ENCODE data around the gene AHCYL1.

AHCYL1 gene

DNA sequence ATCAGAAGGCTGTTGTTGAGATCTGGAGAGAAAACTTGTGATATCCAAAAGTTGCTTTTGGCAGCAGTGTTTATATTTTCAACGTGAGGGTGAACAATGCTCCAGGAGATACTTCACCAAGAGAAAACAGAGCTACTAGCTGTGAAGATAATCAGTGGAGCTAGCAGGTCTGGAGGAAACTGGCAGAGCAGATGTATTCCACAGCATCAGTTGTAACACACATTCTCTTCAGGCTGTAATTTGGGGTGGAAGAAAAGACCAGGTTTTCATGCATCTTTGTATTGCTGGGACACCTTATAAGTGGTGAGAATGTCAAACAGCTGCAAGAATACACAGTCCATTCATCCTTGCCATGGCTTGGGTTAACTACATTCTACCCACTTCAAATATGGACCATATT, 22.0 kb downstream of the AHCYL1 start:
- TF ChIP-seq, protein P1, sequence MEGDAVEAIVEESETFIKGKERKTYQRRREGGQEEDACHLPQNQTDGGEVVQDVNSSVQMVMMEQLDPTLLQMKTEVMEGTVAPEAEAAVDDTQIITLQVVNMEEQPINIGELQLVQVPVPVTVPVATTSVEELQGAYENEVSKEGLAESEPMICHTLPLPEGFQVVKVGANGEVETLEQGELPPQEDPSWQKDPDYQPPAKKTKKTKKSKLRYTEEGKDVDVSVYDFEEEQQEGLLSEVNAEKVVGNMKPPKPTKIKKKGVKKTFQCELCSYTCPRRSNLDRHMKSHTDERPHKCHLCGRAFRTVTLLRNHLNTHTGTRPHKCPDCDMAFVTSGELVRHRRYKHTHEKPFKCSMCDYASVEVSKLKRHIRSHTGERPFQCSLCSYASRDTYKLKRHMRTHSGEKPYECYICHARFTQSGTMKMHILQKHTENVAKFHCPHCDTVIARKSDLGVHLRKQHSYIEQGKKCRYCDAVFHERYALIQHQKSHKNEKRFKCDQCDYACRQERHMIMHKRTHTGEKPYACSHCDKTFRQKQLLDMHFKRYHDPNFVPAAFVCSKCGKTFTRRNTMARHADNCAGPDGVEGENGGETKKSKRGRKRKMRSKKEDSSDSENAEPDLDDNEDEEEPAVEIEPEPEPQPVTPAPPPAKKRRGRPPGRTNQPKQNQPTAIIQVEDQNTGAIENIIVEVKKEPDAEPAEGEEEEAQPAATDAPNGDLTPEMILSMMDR (IDR thresholded peaks at IDR 0.05; ENCODE audit: borderline replicate concordance, insufficient read depth, low read depth, low read length) = no peak
- no peak overlapping the region for H3K4me3 ChIP-seq (ENCODE audit: low read depth, low read length)

DNA sequence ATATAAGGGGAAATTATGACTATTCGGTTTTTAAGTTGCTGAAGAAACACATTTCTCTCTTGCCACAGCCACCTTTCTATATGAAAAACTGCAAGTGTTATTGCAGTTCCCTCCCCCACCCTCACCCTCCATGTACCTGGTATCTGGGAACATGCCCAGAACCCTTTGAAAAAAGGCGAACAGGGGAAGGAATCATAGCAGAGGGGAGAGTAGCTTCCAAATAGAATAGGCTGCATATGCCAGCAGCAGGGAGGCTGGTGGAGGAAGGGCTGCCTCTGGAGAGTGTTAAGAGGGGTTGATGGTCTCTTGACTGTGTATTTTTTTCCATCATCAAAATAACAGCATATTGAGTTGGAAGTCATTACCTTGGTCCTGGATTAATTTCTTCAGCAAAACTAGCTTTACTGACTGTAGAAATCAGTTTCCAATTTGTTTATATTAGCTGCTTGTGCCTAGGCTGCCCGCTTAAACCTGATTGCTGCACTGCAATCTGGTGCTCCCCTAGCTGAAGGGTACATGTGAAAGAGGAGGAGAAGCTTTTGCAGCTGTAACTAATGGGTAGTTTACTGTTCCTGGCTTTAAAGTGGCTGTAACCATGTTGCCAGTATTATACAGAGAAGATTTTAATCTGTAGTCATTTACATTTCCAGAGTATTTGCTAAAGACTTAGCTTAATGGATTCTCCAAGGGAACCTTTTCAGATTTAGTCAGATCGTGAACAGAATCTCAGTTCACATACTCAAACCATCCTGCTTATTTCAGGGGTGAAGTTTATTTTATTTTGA, 22.7 kb downstream of the AHCYL1 start:
- TF ChIP-seq, protein P1 (IDR thresholded peaks at IDR 0.05; ENCODE audit: borderline replicate concordance, insufficient read depth, low read depth, low read length) = no peak
- no peak overlapping the region for H3K4me3 ChIP-seq (ENCODE audit: low read depth, low read length)

DNA sequence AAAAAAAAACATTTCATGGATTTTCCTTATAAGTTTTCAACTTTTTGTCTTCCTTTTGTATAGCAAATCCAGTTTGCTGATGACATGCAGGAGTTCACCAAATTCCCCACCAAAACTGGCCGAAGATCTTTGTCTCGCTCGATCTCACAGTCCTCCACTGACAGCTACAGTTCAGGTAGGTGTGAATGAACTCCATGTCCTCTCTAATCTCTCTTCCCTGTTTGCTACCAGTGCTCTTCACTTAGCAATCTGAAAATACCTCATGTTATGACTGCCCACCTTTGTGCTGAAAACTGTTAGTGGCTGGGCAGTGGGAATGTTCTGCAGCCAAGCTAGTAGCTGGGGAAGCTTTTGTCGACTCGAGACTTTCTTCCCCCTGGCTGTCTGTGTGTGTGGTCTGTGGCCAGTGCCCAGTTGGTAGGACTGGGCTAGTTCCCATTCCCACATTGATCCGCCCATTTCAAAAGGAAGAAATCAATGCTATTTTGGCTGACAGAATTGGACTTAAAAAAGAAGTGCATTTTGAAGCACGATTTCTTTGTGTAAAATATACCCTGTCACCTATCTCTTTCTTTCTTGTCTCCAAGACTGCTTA, 24.5 kb downstream of the AHCYL1 start:
- TF ChIP-seq, protein P1 (IDR thresholded peaks at IDR 0.05; ENCODE audit: borderline replicate concordance, insufficient read depth, low read depth, low read length) = no peak
- no peak overlapping the region for H3K4me3 ChIP-seq (ENCODE audit: low read depth, low read length)

- no peak overlapping the region for H3K4me3 ChIP-seq (ENCODE audit: low read depth, low read length)
- TF ChIP-seq, protein P1 (IDR thresholded peaks at IDR 0.05; ENCODE audit: borderline replicate concordance, insufficient read depth, low read depth, low read length) = peak; percentile 64
Observed at GRCh38 chr1:110011527-110012041, 27.0 kb downstream of the AHCYL1 start.

- TF ChIP-seq, protein P1 (IDR thresholded peaks at IDR 0.05; ENCODE audit: borderline replicate concordance, insufficient read depth, low read depth, low read length) = no peak
- no peak overlapping the region for H3K4me3 ChIP-seq (ENCODE audit: low read depth, low read length)
Observed at GRCh38 chr1:110012100-110012780, 27.7 kb downstream of the AHCYL1 start.

DNA sequence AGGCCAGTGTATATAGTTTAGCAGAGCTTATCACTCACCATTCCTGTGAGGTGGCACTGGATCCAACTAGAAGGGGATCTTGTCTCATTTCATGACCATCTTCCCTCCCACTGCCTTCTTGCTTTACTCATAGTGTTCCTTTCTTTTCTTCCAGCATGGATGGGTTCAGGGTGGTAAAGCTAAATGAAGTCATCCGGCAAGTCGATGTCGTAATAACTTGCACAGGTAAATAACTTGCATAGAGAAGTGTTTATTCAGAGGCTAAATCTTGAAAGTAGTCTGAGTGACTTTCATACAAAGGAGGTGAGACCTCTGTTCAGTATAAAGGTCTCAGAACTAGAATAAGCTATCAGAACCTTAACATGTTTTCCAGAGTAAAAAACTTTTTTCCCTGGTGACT, 33.2 kb downstream of the AHCYL1 start:
- TF ChIP-seq, protein P1 (IDR thresholded peaks at IDR 0.05; ENCODE audit: borderline replicate concordance, insufficient read depth, low read depth, low read length) = no peak

More for the DNA sequence above, 33.2 kb downstream of the AHCYL1 start:
- H3K4me3 ChIP-seq (ENCODE audit: low read depth, low read length) = no peak overlapping the region

Measured in GM12875 (cell line).